DND-41 (cell line): ENCODE measurements around the gene RBM7.

Source experiments
- CTCF ChIP-seq: IDR thresholded peaks from 2 replicates; pipeline ENCODE4 v1.5.1; 2012; ENCODE audit warnings: borderline replicate concordance, low read length, moderate library complexity, mild to moderate bottlenecking; ENCODE audit not compliant: poor library complexity, severe bottlenecking; ENCODE audit errors: extremely low read depth
- EZH2 ChIP-seq: IDR thresholded peaks from 3 replicates; pipeline ENCODE4 v1.6.1; 2012; ENCODE audit warnings: borderline replicate concordance, low read depth, mild to moderate bottlenecking, moderate library complexity, low read length, inconsistent platforms; ENCODE audit not compliant: severe bottlenecking

DNA sequence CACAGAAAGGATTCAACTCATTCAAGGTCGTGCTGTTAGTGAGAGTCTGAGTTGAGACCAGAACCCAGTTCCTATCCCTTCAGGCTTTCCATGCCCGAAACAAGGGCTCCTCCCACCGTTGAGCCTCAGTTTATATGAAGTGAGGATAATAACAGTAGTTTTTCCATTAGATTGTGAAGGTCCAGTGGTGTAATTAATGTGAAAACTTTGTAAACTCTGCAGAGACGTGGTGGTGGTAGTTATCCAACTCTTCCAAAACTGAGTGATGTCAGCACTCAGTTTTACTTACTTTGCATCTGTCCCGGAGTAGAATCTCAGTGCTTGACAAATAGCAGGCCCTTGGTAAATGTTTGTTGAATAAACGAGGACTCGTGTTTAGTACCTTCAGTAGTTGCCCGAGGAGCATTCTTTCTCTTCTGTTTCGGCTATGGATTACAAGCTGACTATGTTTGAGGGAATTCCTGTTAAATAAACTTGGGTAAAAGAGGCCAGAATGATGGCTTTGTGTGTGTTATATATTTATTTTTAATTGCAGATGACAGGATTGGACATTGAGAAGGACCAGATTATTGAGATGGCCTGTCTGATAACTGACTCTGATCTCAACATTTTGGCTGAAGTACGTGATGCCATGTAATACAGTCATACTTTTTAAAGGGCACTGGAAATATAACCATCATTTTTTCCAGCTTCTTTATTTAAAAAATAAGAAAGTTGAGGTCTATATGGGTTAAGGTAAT lies 39.8 kb downstream of the RBM7 start:
- TF ChIP-seq CTCF (no peak), EZH2 (no peak)
